ENCODE measurements around the gene CASP2. TPM values are rescaled to one million over a fixed set of nuclear protein-coding genes. Genes with fewer than 3 reads are reported as not detected.

CASP2 gene
- total RNA-seq, result 11.2 and 15.7 TPM in 2 replicates

DNA sequence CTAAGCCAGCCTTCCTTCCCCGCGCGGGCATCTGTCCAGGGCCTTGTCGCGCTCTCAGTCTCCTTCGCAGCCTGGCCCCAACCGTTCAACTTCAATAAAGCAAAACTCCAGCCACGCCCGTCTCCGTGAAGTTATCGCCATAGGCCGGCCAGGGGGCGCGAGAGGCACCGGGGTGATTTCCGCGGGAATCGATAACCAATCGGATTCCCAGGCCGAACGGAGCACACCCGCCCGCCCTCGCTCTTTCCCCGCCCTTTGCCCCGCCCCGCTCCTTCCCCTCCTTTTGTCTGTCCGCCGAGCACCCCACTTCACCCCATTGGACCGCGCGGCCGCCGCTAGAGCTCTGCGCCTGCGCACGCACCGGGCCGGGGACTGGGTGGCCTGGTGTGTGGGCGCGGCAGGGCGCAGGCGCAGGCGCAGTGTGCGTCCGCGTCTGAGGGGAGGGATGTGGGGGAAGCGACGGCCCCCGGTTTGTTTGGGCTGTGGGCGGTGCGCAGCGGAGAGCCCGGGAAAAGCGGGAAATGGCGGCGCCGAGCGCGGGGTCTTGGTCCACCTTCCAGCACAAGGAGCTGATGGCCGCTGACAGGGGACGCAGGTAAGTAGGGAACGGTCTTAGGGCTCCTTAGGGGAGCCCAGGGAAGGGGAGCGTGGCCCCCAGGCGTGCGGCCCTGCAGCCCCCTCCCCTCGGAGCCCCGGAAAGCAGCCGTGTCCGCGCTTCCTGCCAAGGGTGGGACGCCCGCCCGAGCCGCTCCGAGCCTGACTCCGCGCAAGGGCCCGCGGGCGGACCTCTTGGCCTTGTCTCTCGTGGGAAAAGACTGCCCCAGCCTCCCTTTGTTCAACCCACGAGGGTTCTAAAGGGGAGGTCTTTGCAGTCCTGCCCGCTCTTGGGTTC lies at the start of gene CASP2:
Gene CASP2, plus strand, starts transcription at position 417 of the 892 bp plus-strand sequence. Its CDS starts 105 bp downstream, at position 522.

DNA sequence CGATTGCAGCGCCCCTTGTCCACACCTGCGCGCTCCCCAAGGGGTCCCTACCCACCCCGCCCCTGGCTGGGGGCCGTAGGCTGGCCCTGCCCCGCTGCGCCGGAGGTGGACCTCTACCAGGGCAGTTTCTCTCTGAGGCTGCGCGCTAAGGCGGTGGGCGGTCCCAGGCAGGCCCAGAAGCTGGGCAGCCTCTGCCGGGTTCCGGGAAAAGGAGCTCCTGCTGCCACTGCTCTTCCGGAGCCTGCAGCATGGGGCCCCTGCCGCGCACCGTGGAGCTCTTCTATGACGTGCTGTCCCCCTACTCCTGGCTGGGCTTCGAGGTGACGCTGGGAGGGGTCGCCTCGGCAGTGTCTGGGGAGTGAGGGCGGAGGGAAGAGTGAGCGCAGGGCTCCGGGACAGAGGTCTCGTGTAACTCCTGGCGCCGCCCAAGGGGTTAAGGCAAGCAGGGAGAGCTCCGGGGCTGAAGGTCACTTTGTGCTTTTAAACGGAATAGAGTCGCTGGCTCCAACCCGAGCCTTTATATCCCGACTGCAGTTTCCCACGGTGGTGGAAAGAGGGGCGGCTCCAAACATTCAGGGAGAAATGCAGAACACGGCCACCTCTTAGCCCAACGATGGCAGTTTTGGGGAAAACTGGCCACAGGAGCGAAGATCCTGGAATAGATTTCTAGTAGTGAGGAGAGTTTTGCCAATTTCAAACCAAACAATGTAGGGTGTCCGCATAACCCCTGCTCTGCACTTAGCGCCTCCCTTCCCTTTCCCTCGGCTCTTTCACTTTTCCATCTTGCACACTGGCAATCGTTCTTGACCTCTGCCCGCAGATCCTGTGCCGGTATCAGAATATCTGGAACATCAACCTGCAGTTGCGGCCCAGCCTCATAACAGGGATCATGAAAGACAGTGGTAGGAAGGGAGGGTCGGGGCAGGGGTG lies 24.6 kb upstream of the CASP2 start, which contains the start of gene GSTK1:
Gene GSTK1, plus strand, starts transcription at position 176 of the 930 bp plus-strand sequence. Its CDS starts 73 bp downstream, at position 249.

DNA sequence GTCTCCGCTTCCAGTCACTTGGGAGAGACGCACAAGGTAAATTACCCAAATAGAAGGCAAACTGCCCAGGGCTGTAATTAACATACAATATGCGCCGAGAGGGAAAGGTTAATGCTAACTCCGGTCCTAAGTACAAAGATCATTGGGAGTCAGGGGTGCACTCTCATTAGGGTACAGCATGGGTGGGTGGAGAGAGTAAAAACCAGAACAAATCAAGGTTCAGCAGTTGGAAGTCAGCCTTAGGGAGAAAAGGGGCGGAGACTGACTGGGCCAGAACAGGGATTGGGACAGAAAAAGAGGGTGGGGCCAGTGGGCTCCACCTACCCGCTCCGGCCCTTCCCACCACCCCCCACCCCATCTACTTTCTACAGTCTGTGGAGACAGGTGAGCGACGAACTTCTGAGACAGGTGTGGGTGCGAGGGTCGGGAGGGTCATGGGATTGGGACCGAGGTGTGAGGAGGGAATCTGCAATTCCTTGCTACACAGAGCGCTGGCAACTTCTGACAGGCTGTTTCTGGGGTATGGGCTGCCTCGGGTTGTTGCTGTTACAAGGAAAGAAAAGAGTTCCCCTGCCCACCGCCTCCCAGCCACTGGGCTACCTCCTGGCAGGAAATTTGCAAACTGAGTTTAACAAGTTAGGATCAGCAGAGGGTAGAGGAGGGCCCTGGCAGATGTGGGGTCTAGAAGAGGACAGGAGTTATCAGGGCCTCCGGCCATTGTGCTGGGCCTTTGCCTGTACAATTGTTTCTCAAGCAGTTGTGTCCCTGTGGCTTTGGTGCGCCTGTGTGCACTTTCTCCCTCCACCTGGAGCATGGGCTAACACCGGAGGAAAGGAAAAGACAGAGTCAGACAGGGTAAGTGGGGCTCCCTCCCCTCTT lies 3.3 kb upstream of the CASP2 start, which contains the start of gene TMEM139:
Gene TMEM139, plus strand, starts transcription at position 368 of the 879 bp plus-strand sequence. CDS start 1,000 bp downstream, outside the sequence.

GRCh38 chr7:143315776-143316175 lies 27.6 kb downstream of the CASP2 start, which contains the start of gene CLCN1:
TSS of gene CLCN1 (plus strand) at chr7:143316111. CDS start at chr7:143316213, 102 bp downstream.

Other genes with a start within 250 kb of the CASP2 start
- gene OR6V1, start 236.0 kb upstream of the CASP2 start, total RNA-seq, result not detected in 2 replicates
- gene PIP, start 156.3 kb upstream of the CASP2 start, total RNA-seq, result not detected in 2 replicates
- not detected in 2 replicates for gene TAS2R39, start 104.9 kb upstream of the CASP2 start, total RNA-seq
- not detected in 2 replicates for gene TAS2R40, start 66.3 kb upstream of the CASP2 start, total RNA-seq
- gene GSTK1, start 24.9 kb upstream of the CASP2 start, total RNA-seq, result 55.4 and 84.5 TPM in 2 replicates
- under 0.01 TPM in 1 of 2 replicates, not detected in the other for gene TMEM139, start 3.4 kb upstream of the CASP2 start, total RNA-seq
- not detected in 2 replicates for gene CLCN1, start 27.8 kb downstream of the CASP2 start, total RNA-seq
- 2.3 and 4.1 TPM in 2 replicates for gene FAM131B, start 74.4 kb downstream of the CASP2 start, total RNA-seq
- 36.1 and 37.0 TPM in 2 replicates for gene ZYX, start 93.0 kb downstream of the CASP2 start, total RNA-seq
- 0.12 and 0.33 TPM in 2 replicates for gene EPHA1, start 120.5 kb downstream of the CASP2 start, total RNA-seq
- 0.11 TPM in 1 of 2 replicates, not detected in the other for gene TAS2R60, start 155.1 kb downstream of the CASP2 start, total RNA-seq
- gene TAS2R41, start 189.5 kb downstream of the CASP2 start, total RNA-seq, result not detected in 2 replicates

Data from uterine smooth muscle cell (primary cell).